Nephron (organoid): ENCODE results near the gene SIK3.

Experiments used
- H3K27ac Mint-ChIP-seq, 3 experiments: 2 replicates each; pipeline ENCODE4 v1.8.0; 2020; ENCODE audit warnings: mixed read lengths in 3 of 3, mild to moderate bottlenecking in 2 of 3, moderate library complexity in 1 of 3
- H3K27me3 Mint-ChIP-seq: 2 replicates; pipeline ENCODE4 v1.8.0; 2021; ENCODE audit warnings: low read depth, mild to moderate bottlenecking, moderate library complexity, mixed read lengths
- H3K36me3 Mint-ChIP-seq: 2 replicates; pipeline ENCODE4 v1.8.0; 2020; ENCODE audit warnings: low read depth, mixed read lengths
- H3K4me1 Mint-ChIP-seq: 2 replicates; pipeline ENCODE4 v1.8.0; 2020; ENCODE audit warnings: mixed read lengths
- H3K4me3 Mint-ChIP-seq, 3 experiments: 2 replicates each; pipeline ENCODE4 v1.8.0; 2020; ENCODE audit warnings: mild to moderate bottlenecking in 3 of 3, mixed read lengths in 3 of 3, moderate library complexity in 2 of 3
- H3K9me3 Mint-ChIP-seq: 2 replicates; pipeline ENCODE4 v1.8.0; 2020; ENCODE audit warnings: mixed read lengths
- CTCF ChIP-seq, 3 experiments: fragments of 200-600 bp; sonication (generic); IDR thresholded peaks; one replicate each; pipeline ENCODE4 v1.5.0; 2021; ENCODE audit warnings: antibody characterized with exemption in 3 of 3; ENCODE audit not compliant: unreplicated experiment in 3 of 3

SIK3 gene

GRCh38 chr11:116869610-116870009 is 228.6 kb downstream of the SIK3 start:
- Mint-ChIP-seq H3K4me3 (no peak overlapping the region), H3K9me3 (no peaks in the 10 kb centered on the region), H3K36me3 (peaks cover 66% of the 10 kb centered on the region), H3K4me1 (peaks cover 3% of the 10 kb centered on the region), H3K27ac (no peak overlapping the region), H3K27me3 (no peaks in the 10 kb centered on the region)
- no peak for TF ChIP-seq CTCF (IDR thresholded peaks at IDR 0.05; ENCODE audit: unreplicated experiment in 3 of 3)

- TF ChIP-seq CTCF (IDR thresholded peaks at IDR 0.05; ENCODE audit: unreplicated experiment in 3 of 3), result no peak
- Mint-ChIP-seq H3K4me3 (no peak overlapping the region), H3K36me3 (peaks cover 66% of the 10 kb centered on the region), H3K4me1 (no peaks in the 10 kb centered on the region), H3K9me3 (no peaks in the 10 kb centered on the region), H3K27ac (no peak overlapping the region), H3K27me3 (no peaks in the 10 kb centered on the region)
Measured at GRCh38 chr11:116868066-116868465, 230.2 kb downstream of the SIK3 start.

GRCh38 chr11:116867619-116868018 is 230.6 kb downstream of the SIK3 start:
- TF ChIP-seq CTCF (IDR thresholded peaks at IDR 0.05; ENCODE audit: unreplicated experiment in 3 of 3), result no peak
- Mint-ChIP-seq H3K4me1 (no peaks in the 10 kb centered on the region), H3K27ac (no peak overlapping the region), H3K9me3 (no peaks in the 10 kb centered on the region), H3K27me3 (no peaks in the 10 kb centered on the region), H3K36me3 (peaks cover 62% of the 10 kb centered on the region), H3K4me3 (no peak overlapping the region)

- no peak for TF ChIP-seq CTCF (IDR thresholded peaks at IDR 0.05; ENCODE audit: unreplicated experiment in 3 of 3)
- Mint-ChIP-seq H3K4me3 (no peak overlapping the region), H3K27me3 (no peaks in the 10 kb centered on the region), H3K9me3 (no peaks in the 10 kb centered on the region), H3K4me1 (no peaks in the 10 kb centered on the region), H3K36me3 (peaks cover 66% of the 10 kb centered on the region), H3K27ac (no peak overlapping the region)
Measured at GRCh38 chr11:116866804-116867455, 231.3 kb downstream of the SIK3 start.

GRCh38 chr11:116865696-116866095 is 232.5 kb downstream of the SIK3 start:
- Mint-ChIP-seq H3K36me3 (peaks cover 69% of the 10 kb centered on the region), H3K4me1 (no peaks in the 10 kb centered on the region), H3K27ac (no peak overlapping the region), H3K27me3 (no peaks in the 10 kb centered on the region), H3K9me3 (no peaks in the 10 kb centered on the region), H3K4me3 (no peak overlapping the region)
- TF ChIP-seq CTCF (IDR thresholded peaks at IDR 0.05; ENCODE audit: unreplicated experiment in 3 of 3), result no peak

GRCh38 chr11:116864531-116864930 is 233.7 kb downstream of the SIK3 start:
- H3K4me1 Mint-ChIP-seq, result no peaks in the 10 kb centered on the region
- no peak overlapping the region for H3K27ac Mint-ChIP-seq
- H3K27me3 Mint-ChIP-seq, result no peaks in the 10 kb centered on the region
- no peaks in the 10 kb centered on the region for H3K9me3 Mint-ChIP-seq
- no peak for TF ChIP-seq CTCF (IDR thresholded peaks at IDR 0.05; ENCODE audit: unreplicated experiment in 3 of 3)
- no peak overlapping the region for H3K4me3 Mint-ChIP-seq
- peaks cover 70% of the 10 kb centered on the region for H3K36me3 Mint-ChIP-seq
